Stimulated activated CD4-positive, alpha-beta T cell treated with anti-CD3 and anti-CD28 coated beads, Interleukin-2, amount 100 ng/mL, for 24 hours (primary cell): ENCODE data around the gene FRMPD1.

Source experiments
- DNase-seq, 2 donors: peaks; one replicate each; pipeline ENCODE4 v3.0.0-alpha.2; 2020

Gene FRMPD1

DNA sequence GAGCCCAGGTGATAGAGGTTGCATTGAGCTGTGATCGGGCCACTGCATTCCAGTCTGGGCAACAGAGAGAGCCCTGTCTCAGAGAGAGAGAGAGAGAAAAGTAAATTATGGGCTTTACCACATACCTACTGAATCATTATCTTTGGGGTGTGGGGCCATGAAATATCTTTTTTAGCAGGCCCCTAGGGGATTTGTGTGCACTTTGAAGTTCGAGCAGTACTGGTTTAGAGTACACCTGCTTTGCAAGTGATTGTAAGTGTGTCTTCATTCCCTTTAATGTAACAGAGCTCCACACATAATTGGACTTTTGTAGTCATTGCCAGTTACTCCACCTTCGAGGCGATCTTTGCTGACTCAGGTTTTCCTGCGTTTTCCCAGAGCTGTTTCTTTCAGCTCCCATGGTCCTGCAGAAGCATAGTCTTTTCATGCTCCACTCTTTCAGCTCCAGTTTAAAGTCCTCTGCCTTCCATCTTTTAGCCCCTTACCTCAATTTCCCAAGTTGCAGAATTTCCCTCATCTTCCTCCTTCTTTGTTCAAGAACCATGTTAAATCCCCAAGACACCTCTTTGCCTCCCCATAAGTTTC is 24.0 kb upstream of the FRMPD1 start:
- no peak for DNase-seq

DNA sequence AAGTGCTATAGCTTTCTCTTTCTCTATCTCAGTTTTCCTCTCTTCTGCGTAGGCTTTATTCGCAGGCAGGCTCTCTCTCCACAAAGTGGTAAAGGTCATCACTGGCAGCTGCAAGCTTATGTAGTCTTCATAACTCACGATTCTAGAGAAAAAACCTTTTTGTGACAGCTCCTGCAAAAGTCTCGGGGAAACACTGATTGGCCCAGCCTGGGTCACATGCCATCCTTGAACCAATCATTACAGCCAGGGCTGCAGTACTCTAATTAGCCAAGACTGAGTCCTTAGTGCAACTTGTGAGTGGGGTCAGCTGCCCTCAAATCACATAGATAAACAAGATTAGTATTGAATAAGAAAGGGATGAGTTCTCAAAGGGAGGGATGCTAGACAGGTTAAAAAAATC is 18.3 kb upstream of the FRMPD1 start:
- no peak for DNase-seq

DNA sequence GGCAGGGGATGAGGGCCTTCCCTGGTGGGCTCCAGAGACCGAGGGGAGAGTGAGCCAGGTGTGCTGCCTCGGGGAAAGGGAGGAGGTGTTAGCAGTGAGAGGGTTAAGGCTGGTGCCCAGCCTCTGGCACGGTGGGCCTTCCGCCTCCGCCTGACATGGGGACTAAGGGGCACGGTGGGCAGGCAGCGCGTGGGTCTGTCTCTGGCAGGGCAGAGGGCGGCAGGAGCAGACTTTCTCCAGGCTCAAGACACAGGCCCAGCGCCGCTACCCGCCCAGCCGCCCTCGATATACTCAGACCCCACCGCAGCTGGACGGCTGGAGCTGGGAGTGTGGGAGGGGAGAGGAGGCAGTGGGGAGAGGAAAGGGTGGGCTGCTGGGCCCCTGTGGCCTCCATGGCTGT is 14.9 kb upstream of the FRMPD1 start:
- no peak for DNase-seq

DNA sequence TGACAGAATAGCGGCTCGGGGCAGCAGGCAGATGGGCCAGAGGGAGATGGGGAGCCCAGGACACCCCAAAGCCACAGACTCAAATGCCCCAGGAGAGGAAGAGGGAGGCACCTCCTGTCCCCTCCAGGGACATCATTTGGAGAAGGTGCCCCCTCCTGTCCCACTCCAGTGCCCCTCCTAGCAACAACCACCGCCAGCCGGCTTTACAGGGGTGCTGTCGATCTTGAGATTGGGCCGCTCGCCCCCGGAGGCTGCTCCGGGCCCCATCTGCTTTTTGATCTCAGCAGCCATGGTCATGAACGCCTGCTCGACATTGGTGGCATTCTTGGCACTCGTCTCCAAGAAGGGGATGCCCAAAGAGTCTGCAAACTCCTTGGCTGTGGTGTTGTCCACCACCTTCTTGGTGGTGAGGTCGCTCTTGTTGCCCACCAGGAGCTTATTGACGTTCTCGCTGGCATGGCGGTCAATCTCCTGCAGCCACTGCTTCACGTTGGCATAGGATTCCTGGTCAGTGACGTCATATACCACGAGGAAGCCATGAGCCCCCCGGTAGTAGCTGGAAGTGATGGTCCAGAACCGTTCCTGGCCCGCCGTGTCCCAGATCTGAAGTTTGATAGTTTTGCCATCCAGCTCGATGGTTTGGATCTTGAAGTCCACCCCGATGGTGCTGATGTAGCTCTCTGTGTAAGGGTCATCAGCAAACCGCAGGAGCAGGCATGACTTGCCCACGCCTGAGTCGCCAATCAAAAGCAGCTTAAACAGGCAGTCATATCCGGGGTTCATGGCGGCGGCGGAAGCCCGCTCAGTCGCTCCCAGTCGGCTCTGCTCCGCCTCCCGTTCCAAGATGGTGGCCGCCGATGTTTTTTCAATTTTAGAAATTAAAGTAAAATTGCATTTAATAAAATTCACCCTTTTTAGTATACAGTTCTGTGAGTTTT is 14.0 kb upstream of the FRMPD1 start:
- DNase-seq = no peak

DNA sequence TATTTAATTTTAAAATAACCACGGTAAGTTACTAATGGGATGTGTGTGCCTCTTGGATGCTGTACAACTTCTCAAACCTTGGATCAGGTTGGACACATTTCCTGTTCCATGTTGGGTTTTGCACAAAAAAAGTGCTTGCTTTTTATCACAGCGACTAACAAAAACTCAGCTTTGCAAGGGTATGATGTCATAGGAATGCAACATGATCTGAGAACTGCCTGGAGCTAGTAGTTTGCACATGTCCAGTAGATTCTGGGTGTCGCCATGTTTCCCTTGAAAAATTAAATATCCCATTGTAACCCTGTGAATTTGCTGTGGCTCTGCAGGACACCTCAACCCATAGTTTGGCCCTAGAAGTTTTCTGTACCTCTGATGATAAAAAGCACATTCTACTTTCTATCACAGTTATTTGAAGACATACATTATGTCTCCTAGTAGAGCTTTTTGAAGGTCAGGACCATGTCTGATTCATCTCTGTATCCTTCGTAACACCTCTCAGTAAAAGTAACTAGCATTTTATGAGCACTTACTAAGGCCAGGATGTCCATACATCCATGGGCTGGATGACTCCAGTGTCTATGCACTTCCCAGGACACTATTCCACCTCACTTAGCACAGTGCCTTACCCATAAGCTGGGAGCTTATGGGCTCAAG is 11.5 kb upstream of the FRMPD1 start:
- no peak for DNase-seq

DNA sequence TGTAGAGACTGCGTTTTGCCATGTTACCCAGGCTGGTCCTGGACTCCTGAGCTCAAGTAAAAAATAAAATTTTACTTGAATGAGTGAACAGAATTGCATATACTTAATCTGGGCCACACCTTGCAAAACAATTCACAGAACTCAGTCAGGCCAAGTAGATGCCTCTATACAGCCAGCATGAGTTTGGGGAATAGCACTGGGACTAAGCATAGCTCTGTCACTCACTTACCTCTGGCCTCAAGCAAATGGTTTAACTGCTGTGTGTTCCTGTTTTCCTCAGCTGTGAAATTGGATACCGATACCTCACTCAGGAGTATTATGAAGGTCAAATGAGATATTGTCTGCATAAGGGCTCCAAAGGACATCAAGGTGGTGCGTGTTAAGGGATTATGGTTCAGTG is 10.9 kb upstream of the FRMPD1 start:
- DNase-seq = no peak

DNA sequence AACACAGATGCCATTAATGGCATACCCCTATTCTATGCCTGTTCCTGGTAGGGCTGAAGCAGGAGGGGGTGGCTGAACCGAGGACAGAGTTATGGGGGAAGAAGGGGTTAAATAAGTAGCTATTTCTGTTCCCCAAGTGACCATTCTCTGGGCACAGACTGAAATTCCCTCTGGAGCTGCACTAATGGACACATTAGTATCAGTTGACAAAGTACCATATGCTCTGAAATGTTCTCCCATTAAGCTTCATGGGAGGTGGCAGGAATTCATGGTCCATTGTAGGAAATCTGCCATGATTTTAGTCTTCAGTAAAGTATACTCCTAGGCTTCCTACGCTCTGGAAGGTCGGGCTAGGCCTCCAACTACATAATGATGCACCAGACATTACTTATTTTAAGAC is 10.5 kb upstream of the FRMPD1 start:
- no peak for DNase-seq

DNA sequence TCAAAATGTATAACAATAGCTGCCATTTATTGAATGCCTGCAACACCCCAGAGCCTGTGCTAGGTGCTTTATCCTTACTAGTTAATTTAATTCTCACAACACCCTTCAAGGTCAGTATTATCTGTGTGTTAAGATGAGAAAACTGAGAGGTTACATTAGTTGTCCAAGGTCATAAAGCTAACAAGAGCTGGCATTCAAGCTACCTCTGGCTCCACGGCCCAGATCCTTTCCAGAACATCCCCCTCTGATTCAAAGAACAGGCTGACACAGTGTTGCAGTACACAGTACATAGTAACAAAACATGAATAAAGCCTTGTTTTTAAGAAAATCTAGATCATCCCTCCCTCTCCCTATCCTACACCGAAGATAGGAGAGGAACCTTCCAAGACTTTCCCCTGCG is 9.4 kb upstream of the FRMPD1 start:
- no peak for DNase-seq

DNA sequence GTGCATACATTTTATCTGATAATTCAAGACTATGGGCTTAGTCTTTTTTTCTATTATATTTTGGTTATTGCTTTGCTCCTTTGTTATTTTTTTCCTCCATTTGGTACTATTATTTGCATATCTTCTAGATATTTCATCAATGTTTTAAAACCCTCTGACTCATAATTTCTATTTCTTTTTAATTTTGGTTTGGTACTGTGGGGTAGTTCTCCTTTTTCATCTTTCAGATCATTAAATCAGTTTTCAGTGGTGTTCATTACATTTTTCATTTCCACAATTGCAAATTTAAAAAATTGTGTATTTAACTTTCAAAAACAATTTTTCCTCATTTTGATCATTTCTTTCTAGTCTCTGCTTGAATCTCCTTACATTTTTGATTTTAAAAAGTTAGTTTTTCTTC is 7.5 kb upstream of the FRMPD1 start:
- no peak for DNase-seq

DNA sequence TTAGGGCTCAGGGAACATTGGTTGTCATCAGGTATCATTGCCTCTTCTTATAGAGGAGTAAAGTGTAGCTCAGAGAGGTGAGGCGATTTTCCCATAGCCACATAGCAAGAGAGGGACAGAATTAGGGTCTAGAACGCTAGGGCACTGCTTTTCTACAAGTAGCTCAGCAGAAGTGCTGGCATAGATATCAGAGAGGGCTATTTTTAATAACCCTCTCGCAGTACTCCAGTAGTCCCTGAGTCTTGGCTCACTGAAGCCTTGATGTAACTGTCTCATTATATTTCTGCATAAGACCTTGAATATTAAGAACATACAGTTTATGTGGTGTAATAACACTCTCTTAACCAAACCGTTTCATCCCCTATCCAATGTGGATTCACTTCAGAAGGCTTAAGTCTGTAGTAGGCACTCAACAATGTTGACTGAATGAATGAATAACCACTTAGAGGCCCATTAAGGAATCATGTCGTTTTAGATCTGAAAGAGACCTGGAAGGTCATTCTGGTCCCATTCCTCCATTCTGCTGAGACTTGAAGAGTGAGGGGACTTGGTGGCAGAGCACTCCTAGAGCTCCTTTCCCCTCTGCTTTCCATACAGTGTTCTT is 4.7 kb upstream of the FRMPD1 start:
- DNase-seq = no peak

DNA sequence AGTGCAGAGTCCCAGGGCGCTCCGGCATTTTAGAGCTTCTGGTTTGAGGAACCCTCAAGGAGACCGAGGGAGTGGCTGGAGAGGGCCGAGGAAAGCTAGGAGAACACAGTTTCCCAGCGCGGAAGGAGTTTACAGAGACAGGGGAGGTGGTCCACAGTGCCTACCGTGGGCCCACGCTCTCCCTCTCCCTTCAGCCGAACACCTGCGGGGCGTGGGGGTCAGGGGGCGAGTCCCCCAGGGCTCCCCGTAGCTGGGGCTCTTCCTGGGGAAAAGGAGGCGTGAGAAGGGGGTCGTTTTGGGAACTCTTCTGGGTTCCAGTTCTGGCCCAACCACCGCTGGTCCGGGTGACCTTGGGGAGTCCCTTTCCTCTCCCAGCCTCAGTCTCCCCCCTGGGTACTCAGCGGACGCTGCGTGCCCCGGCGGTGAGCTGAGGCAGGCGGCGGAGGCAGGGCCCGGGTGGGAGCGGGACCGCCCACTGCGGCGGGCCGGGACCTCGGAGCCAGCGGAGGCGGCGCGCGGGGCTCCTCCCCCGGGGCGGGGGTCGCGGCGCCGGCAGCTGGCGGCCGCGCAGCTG is 368 bp upstream of the FRMPD1 start:
- no peak for DNase-seq

DNA sequence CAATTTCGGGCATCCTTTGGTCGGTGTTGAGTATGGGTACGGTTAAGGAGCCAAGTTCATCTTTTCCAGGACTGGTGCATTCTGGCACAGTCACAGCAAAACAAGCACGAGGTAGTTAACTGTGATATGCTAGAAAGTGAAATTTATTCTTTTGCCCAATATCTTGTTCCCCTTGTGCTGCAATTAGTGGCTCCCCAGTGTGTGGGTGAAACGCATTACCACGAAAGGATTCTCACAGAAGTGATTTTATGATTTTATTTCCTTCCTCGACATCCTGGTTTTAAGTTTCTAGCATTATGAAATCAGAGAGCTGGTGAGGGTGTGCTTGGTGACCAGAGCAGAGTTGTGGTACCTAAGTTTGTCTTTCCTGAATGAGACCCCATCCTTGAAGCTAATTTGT is 1.5 kb downstream of the FRMPD1 start:
- no peak for DNase-seq

DNA sequence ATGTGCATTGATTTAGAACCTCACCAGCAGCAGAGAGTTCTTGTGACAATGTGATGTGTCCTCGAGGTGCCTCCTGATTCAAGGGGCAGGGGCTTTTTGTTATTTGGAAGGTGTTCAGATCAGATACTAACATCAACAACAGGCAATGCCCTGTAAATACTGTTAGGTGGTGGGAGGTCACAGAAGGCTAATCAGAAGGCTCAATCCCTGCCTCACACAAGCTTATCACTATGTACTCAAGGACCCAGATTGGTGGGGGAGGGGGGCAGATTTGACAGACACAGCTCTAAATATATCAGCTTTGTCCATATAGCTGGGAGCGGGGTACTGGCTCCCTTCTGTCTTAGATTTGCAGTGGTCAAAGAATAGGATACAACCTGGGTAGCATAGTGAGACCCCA is 2.6 kb downstream of the FRMPD1 start:
- DNase-seq = no peak

DNA sequence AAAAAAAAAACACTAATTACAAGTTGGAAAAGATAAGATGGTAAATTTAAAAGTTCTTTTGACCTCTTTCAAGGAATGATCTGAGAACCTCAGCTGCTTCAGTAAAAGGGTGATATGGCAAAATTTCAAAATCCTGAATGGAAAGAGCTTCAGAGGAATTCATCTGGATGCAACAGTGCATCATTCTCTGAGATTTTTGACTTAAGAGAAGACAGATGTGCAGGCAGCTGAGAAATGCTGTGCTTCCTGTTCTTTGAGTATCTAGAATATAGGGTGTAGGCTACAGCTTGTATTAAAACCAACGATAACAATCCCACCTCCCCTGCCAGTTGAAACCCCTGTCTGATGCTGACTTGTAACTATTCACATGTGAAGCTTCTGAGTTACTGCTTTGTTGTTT is 6.2 kb downstream of the FRMPD1 start:
- DNase-seq = no peak

DNA sequence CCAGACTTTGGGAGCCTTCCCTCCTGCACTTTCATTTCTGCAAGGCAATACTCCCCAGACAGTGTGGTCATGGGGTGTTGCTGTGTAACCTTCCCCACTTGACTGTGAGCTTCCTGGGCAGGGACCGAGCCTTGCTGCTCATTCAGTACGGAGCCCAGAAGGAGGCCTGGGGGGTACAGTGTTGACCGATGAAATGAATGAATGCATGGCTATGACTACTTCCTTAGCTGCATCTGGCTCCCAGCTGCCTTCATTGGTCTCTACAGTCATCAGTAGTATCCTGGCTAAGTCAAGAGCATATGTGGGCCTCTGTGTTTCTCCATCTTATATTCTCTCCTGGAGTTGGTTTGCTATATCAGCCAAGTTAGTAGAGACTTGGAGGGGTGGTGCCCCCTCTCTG is 9.9 kb downstream of the FRMPD1 start:
- no peak for DNase-seq

DNA sequence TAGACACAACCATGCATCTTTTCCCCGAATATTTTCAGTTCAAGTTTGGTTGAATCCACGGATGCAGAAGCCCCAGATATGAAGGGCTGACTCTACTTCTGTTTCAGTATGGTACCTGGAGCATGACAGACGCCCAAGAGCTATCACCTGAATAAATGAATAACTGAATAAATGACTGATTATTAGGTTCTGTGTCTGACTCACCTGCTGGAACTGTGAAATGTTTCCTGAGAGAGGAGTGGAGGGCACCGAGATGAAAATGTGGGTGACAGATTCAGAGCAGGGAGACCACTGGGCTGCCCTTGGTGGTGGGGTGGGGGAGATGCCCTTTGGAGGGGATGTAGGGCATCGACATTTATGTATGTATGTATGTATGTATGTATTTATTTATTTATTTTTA is 13.2 kb downstream of the FRMPD1 start:
- no peak for DNase-seq

DNA sequence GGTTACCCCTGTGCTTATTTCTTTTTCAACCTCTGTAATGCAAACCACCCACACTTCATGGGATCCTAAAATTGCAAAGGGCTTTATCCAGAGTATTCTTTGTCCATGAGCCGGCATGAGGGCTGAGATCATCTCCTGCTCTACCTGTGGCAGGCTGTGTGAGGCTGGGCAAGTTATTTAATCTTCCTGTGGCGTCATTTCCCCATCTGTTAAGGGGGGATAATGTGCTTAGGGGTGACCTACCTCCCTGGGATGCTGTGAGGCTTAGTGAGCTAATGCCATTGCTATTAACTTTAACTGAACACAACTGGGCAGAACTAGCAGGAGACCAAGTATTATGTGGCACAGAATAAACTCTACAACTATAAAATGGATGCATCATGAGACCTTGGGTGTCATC is 17.0 kb downstream of the FRMPD1 start:
- no peak for DNase-seq

DNA sequence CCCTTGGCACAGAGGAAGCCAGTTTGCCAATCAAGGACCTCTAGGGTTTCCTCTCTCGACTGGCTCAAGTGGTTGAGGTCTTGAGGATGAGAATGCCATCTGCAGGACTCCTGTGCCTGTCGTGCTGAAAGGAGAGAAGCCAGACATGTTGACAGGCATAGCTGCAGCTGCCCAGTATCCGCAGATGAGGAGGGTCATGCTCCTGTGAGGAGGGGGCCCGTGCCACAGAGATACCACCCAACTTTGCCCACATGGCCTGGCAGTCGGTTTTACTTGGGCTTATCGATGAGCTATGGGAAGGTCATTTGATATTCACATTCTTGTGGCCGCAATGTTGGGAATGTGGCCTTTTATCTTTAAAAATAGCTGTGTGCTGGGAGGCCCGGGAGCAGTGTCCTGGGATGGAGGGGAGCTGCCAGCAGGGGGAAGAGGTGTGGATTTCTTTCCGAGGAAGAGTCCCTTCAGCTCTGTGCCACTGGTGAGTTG is 17.4 kb downstream of the FRMPD1 start:
- DNase-seq = no peak

DNA sequence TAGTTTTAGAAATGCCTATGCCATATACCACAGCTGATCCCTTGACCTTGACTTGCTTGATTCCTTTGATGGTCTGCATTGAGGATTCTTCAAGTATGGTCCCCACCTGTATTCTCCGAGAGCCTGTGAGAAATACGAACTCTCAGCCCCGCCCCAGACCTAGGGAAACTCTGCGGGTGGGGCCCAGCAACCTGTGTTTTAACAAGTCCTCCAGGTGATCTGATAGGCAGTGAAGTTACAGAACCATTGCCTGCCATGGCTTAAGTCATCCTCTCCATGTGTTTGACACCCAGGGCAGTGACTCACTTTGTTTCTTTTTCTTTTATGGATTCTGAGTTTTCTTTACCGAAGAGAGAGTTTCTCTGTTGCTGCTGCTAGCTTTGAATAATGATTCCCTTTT is 18.5 kb downstream of the FRMPD1 start:
- no peak for DNase-seq

DNA sequence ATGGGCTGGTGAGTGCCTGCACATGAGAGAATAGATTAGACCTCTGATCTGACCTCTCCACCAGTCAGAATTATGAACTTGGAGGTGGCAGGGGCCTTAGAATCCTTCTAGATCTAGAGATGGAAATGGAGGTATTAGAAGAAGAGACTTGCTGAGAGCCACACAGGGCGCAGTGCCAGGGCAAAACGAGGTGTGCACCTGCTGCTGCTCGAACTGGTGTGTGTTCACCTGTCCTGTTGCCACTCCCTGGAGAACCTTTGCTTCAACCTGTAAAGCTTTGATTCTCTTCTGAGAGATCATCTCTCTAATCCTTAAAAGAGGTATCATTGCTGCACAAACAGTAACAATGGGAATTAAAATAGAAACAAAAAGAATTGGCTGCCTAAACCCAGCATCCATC is 24.9 kb downstream of the FRMPD1 start:
- no peak for DNase-seq

DNA sequence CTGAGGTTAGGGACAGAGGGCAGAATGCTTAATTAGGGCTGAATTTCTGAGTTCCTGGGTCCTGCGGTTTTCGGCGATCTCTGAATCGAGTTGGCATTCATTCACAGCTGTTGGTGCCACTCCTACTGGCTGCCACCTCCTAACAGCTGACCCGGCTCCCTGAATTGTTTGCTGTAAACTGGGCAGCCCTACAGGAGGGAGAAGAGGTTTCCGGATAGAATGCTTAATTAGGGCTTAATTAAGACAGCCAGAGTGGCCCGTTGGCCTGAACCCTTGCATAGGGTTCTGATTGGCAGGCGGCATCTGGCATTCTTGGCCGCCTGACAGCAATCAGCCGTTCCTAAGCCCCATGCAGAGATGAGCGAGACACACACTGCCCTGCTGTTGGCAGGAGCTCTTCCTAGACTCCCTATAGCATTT is 25.7 kb downstream of the FRMPD1 start:
- DNase-seq = no peak

DNA sequence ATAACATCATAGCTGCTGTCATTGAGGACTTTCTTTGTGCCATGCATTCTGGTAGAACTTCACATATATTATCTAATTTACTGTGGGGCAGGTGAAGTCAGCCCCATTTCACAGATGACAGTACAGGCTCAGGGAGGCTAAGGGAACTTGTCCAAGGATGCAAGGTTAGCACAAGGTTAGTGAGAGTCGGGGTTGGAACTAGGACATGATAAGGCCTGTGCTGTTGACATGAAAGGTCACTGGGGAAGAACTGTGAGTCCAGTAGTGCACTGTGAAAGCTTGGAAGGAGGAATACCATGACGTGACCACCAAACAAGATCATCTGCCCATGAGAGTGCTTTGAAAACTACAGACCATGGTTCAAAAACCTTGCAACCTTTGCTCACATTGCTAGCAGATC is 26.7 kb downstream of the FRMPD1 start:
- no peak for DNase-seq

DNA sequence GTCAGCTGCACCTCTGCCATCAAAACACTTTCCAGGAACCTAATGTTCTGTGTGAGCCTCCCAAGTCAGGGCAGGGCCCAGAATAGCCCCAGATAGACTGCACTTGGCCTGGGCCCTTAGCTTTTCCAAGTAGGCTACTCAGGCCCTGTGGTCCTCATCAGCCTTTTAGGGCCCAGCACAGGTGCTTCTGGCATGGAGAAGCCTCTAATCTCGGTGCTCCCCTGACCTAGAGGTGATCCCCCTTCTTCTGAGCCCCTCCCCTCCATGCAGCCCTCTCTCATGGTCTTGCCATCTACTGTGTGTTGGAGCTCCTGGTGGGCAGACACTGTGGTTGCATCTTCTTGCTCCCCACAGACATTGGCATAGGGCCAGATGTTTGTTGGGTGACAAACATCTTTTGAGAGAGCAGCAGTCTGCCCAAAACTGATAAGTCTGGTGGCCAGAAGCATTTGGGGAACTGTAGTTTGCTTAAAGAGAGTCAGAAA is 28.1 kb downstream of the FRMPD1 start:
- no peak for DNase-seq
